ENCODE results near the gene DEXI. TPM values are rescaled to one million over a fixed set of nuclear protein-coding genes. Genes with fewer than 3 reads are reported as not detected.
"Not testable (repeated sequence)": the region's sequence is repeated elsewhere in the genome, so short reads cannot be mapped to it uniquely, and the experiment has no call there.

The DEXI gene
- total and polyA plus RNA-seq, 12 donors: 52.6 to 303 (median 97.1) TPM

DNA sequence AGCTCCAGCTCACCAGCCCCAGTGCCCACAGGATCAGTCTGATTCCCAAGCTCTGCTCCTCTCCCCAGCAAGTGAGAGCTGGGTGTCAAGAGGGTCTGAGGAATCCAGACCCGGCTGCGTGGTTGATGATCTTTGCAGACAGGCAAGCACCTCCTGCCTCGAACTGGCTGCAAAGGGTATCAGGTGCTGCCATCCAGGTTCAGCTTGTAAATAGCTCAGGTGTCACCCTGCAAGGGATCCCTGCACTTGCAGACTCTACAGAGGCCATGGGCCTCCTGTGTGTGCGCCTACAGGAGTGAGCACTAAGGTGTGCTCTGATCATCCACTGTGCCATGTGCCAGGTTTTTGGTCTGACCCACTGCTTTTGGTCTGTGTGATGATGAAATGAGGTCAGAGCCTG lies 16.2 kb downstream of the DEXI start:
- Histone ChIP-seq H3K36me3 (replicated peaks in 1 of 2) (peaks cover 0 to 47% of the 10 kb centered on the region in 2 donors), H3K4me3 (no peak overlapping the region), H3K27ac (peak overlapping the region in 1 of 5 donors; percentile 13), H3K27me3 (no peaks in the 10 kb centered on the region), H3K4me1 (replicated peaks in 1 of 2) (peaks cover 49 to 50% of the 10 kb centered on the region in 2 donors), H3K9me3 (replicated peaks in 1 of 3) (no peaks in the 10 kb centered on the region)
- 53 to 100% (median 77%) methylated on average over 1 to 4 of the region's 4 CpGs for WGBS, 4 donors
- no peak for DNase-seq
- intact Hi-C loops (cut with DNase I): loop anchor here in 1 of 2 donors (10.0 kb wide), 1 partner anchor 411 kb away; no protein-coding TSS in a partner anchor
- no peak for TF ChIP-seq CTCF (IDR thresholded peaks at IDR 0.05)
- TF ChIP-seq POLR2A (IDR thresholded peaks at IDR 0.05): no peak

DNA sequence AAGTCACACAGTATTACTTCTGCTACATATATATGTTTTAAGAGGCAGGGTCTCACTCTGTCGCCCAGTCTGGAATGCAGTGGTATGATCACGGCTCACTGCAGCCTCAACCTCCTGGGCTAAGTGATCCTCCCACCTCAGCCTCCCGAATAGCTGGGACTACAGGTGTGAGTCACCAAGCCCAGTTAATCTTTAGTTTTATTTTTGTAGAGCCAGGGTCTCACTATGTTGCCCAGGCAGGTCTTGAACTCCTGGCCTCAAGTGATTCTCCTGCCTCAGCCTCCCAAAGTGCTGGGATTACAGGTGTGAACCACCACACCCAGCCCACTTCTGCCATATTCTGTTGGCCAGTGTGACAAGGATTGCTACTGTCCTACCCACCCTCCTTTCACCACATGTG lies 17.0 kb downstream of the DEXI start:
- WGBS, 4 donors: 82 to 95% (median 92%) methylated on average over 2 to 3 of the region's 3 CpGs
- not testable (repeated sequence) for DNase-seq

DNA sequence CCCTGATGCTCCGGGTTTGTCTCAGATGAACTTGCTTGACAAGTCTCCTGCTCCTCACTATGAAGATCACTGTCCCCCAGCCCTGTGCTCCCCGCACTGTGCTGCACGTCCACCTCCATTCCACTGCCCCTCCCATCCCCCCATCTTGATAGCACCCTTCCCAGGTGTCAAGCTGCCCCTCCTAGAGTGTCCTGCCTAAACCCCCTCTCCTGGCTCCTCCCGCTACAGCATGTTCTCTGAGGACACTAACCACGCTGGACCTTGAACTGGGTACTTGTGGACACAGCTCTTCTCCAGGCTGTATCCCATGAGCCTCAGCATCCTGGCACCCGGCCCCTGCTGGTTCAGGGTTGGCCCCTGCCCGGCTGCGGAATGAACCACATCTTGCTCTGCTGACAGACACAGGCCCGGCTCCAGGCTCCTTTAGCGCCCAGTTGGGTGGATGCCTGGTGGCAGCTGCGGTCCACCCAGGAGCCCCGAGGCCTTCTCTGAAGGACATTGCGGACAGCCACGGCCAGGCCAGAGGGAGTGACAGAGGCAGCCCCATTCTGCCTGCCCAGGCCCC lies 18.5 kb downstream of the DEXI start:
- H3K4me3 ChIP-seq: no peak overlapping the region
- no peaks in the 10 kb centered on the region for H3K9me3 ChIP-seq (replicated peaks in 1 of 3)
- no peaks in the 10 kb centered on the region for H3K27me3 ChIP-seq
- peak overlapping the region; percentile 30 to 86 (median 72) for H3K27ac ChIP-seq
- intact Hi-C loops (cut with DNase I): loop anchor here in 1 of 2 donors (10.0 kb wide), 1 partner anchor 409 kb away; no protein-coding TSS in a partner anchor
- TF ChIP-seq CTCF (IDR thresholded peaks at IDR 0.05): peak in 3 of 6 experiments; percentile 6 to 11 (median 9)
- peak in 1 of 2 donors; percentile 57 for TF ChIP-seq POLR2A (IDR thresholded peaks at IDR 0.05)
- WGBS, 4 donors: 46 to 53% (median 46%) methylated on average over 5 to 14 of the region's 14 CpGs
- peaks cover 37 to 40% of the 10 kb centered on the region in 2 donors for H3K4me1 ChIP-seq (replicated peaks in 1 of 2)
- H3K36me3 ChIP-seq (replicated peaks in 1 of 2): peaks cover 0 to 42% of the 10 kb centered on the region in 2 donors
- peak; percentile 88 to 97 (median 96) for DNase-seq

More for the DNA sequence above, 17.0 kb downstream of the DEXI start:
- not testable (repeated sequence) for H3K27me3 ChIP-seq; H3K9me3 ChIP-seq (replicated peaks in 1 of 3); H3K4me3 ChIP-seq
- intact Hi-C loops (cut with DNase I): loop anchor here in 1 of 2 donors (10.0 kb wide), 1 partner anchor 410 kb away; no protein-coding TSS in a partner anchor
- H3K36me3 ChIP-seq (replicated peaks in 1 of 2): peaks cover 0 to 47% of the 10 kb centered on the region in 2 donors
- peaks cover 48 to 50% of the 10 kb centered on the region in 2 donors for H3K4me1 ChIP-seq (replicated peaks in 1 of 2)
- peak overlapping the region in 3 of 5 donors; percentile 10 to 86 (median 78) for H3K27ac ChIP-seq

GRCh38 chr16:10923146-10923649 lies 19.1 kb downstream of the DEXI start:
- intact Hi-C loops (cut with DNase I): loop anchor here in 1 of 2 donors (10.0 kb wide), 1 partner anchor 408 kb away; no protein-coding TSS in a partner anchor
- 84 to 88% (median 88%) methylated on average over 7 to 10 of the region's 10 CpGs for WGBS, 4 donors
- Histone ChIP-seq H3K4me3 (no peak overlapping the region), H3K27me3 (no peaks in the 10 kb centered on the region), H3K9me3 (replicated peaks in 1 of 3) (no peaks in the 10 kb centered on the region), H3K4me1 (replicated peaks in 1 of 2) (peaks cover 40 to 42% of the 10 kb centered on the region in 2 donors), H3K36me3 (replicated peaks in 1 of 2) (peaks cover 0 to 37% of the 10 kb centered on the region in 2 donors), H3K27ac (peak overlapping the region; percentile 30 to 86 (median 72))
- no peak for DNase-seq
- TF ChIP-seq POLR2A (IDR thresholded peaks at IDR 0.05): no peak
- no peak for TF ChIP-seq CTCF (IDR thresholded peaks at IDR 0.05)

Measured in adrenal gland (tissue), 12 donors.